NCI-H146 treated with DMSO at 0.1 percent for 48 hours (cell line): Measurements from ENCODE around the gene TMPRSS15.

ENCODE experiments used
- DNase-seq: peaks from one replicate; lab custom pipeline; 2025; ENCODE audit not compliant: unreplicated experiment; lab: John Stamatoyannopoulos, UW

Gene TMPRSS15

DNA sequence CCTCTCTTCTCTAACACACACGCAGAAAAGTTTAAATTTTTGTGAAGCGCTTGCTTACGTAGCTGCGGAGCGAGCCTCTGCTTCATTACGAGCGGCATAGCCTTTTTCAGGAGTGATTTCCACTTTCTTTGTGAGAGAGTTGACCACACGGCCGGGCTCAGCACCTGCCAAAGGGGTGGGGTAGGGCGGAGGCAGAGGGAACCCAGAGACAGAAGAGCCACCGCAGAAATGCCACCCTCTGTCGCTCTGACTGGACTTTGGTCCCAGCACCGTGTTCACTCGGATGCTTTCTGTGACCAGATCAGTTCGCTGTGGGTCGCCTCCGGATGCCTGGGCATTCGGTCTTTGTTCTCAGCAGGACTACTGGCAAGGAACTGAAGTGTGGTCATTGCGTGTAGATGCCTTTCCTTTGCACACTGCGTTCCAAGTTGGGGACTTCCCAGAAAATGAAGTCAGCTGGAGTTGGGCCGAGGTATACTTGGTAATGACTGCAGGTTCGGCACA is 158.1 kb downstream of the TMPRSS15 start:
- no peak for DNase-seq

DNA sequence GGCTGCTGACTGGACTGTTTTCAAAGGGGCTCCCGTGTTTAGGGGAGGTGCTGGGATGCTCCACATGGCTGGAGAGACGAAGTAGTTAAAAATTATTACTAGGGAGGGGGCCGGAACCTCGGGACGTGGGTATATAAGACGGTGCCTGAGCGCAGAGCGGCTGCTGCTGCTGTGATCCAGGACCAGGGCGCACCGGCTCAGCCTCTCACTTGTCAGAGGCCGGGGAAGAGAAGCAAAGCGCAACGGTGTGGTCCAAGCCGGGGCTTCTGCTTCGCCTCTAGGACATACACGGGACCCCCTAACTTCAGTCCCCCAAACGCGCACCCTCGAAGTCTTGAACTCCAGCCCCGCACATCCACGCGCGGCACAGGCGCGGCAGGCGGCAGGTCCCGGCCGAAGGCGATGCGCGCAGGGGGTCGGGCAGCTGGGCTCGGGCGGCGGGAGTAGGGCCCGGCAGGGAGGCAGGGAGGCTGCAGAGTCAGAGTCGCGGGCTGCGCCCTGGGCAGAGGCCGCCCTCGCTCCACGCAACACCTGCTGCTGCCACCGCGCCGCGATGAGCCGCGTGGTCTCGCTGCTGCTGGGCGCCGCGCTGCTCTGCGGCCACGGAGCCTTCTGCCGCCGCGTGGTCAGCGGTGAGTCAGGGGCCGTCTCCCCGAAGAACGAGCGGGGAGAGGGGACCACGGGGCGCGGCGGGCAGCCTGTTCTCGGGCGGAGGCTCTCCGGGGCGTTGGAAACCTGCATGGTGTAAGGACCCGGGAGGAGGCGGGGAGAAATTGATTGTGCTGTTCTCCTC is 158.7 kb downstream of the TMPRSS15 start, which contains the start of gene CHODL:
Gene CHODL, plus strand, starts transcription at position 163 of the 793 bp plus-strand sequence. Its CDS starts 391 bp downstream, at position 554.
- DNase-seq: no peak

DNA sequence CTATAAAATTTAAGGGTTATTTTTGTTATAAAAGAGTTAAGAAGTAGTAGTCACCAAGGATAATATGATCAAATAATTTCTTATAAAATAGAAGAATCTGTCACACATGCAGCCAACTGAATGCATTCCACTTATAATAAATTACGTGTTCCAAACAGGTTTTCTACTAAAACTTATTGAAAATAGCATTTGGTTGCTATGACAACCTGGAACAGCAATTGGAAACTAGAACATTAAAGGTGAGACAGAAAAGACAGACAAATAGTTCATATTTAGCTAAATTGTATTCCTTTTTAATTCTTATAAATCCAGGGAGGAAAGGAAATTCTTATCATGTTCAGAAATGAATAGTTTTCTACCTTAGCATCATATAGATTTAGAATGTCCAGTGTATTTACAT is 168.0 kb downstream of the TMPRSS15 start:
- DNase-seq: no peak

DNA sequence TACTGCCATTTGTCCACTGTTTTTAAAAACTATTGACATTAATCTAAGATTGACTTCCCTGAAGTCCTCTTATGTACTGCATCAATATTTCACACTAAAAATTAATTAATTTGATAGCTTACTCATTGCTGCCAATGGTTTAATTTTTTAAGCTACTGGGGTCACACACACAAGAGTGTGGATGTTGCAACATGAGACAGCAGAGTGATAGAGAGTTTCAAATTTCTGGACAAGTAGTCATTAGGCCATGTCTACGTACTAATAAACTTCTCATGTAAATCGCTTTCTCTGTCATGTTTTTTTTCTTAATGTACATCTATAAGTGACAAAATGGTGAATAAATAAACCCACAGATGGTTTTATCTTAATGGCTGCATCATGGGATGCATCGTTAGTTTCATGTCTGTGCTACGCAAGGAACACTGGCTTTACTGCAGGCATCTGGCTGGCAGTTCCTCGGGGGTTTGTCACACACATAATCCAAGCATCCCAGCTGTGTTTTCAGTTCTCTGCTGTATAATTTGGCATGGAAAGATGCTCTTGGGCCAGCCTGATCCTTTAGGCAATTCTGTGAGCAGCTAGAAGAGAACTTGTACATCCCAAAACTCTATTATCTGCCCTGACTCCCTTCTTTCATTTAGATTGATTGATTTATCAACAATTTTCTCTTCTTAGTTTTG is 175.4 kb downstream of the TMPRSS15 start:
- DNase-seq: no peak

DNA sequence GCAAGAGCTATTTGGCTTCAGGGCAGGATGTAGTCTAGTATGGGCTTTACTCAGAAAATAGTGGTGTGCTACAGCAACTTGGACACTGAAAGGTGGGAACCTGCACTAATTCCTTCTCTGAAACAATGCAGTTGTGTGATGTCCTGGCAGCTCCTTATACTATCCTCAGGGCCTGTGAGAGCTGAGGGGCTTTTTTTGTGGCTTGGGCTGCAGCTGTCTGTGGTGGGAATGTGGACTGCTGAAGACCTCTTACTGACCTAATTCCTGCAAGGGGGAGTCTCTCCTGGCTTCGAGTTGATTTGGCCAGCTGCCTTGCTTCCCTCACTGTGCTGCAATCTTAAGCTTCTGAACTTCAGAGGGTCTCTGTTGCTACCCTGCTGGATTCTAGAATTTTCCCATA is 181.2 kb downstream of the TMPRSS15 start:
- no peak for DNase-seq

DNA sequence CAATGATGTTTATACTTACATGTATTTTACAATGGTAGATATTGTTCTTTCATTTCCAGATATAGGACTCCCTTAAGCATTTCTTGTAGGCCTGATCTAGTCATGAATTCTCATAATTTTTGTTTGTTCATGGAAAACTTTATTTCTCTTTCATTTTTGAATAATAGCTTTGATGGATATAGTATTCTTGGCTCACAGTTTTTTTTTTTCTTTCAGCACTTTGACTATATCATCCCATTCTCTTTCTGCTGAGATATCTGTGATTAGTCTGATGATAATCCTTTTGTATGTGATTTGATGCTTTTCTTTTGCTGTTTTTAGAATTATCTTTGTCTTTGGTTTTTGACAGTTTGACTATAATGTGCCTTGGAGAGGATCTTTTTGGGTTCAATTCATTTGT is 183.1 kb downstream of the TMPRSS15 start:
- no peak for DNase-seq
